GM19238 (cell line): ENCODE results near the gene MTARC1.

Source experiments
- DNase-seq: peaks from one replicate; pipeline ENCODE4 v3.0.0; 2011; ENCODE audit warnings: low spot score; ENCODE audit not compliant: insufficient read length

Gene MTARC1

GRCh38 chr1:220786337-220787068 is at the start of gene MTARC1:
Gene MTARC1 (plus strand): TSS chr1:220786913. CDS start chr1:220786945, 32 bp downstream.
- no peak for DNase-seq

DNA sequence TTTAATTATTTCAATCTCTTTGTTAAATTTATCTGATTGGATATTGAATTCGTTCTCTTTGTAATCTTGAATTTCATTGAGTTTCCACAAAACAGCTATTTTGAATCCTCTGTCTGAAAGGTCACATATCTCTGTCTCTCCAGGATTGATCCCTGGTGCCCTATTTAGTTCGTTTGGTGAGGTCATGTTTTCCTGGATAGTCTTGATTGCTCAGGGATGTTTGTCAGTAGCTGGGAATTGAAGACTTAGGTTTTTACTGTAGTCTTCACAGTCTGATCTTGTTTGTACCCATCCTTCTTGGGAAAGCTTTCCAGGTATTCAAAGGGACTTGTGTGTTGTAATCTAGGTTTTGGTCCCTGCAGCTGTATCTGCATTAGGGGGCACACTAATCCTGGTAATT is 45.4 kb upstream of the MTARC1 start:
- DNase-seq, result no peak

DNA sequence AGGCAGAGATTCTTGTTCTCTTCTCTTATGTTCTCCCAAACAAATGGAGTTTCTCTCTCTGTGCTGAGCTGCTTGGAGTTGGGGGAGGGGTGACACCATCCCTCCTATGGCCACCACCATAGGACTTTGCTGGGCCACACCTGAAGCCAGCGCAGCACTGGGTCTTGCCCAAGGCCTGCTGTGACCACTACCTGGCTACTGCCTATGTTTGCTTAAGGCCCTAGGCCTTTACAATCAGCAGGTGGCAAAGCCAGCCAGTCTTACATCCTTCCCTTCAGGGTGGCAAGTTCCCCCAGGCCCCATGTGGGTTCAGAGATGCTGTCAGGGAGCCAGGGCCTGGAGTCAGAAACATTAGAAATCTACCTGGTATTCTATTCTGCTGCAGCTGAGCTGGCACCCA is 44.9 kb upstream of the MTARC1 start:
- no peak for DNase-seq

- no peak for DNase-seq
Observed at GRCh38 chr1:220742520-220742919, 44.2 kb upstream of the MTARC1 start.

- DNase-seq, result no peak
Observed at GRCh38 chr1:220746851-220747250, 39.9 kb upstream of the MTARC1 start.

GRCh38 chr1:220747437-220748088 is 39.1 kb upstream of the MTARC1 start:
- DNase-seq, result no peak

DNA sequence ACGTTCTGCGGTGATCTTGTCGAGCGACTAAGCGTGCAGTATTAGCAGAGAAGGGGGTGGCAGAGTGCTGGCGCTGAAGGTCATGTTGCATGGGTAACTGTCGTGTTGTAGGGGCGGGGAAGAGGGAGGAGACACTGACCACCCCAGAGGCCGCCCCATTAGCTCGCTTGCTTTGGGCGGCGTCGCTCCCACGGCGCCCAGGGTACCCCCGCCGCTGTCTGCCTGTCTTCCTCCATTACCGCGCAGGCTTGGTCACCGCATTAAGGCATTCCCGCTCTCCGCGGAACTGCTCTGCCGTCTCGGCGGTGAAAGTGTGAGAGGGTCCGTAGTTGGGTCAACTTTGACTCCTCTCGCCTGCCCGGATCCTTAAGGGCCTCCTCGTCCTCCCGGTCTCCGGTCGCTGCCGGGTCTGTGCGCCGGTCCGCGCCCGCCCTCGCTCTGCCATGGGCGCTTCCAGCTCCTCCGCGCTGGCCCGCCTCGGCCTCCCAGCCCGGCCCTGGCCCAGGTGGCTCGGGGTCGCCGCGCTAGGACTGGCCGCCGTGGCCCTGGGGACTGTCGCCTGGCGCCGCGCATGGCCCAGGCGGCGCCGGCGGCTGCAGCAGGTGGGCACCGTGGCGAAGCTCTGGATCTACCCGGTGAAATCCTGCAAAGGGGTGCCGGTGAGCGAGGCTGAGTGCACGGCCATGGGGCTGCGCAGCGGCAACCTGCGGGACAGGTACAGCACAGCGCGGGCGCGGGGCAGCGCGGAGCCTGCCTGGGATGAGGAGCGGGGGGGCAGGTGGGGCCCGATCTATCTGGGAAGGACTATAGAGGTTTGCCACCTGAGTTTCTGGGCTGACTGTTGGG is 38.4 kb upstream of the MTARC1 start, which contains the start of gene MTARC2:
MTARC2 (plus strand) TSS at position 234 of the 846 bp plus-strand sequence; CDS start at position 444, 210 bp downstream.
- no peak for DNase-seq

DNA sequence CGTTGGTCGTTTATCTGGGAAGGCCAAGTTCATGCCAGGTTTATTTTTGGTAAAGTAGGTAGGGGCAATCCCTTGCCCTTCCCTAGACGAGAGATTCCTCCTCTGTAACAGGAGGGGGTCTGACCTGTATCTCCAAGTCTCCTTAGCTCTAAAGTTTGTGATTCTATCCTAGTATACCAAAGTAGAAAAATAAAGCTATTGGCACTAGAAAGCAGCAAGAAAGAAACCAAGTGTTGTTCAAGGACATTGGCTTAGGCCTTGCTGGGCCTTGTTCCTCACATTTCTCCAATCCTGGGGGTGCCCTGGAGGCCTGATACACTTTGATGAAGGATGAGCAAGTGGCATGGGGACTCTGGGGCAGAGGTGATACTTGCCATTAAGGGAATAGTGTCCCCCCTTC is 37.8 kb upstream of the MTARC1 start:
- no peak for DNase-seq

- no peak for DNase-seq
Observed at GRCh38 chr1:220750131-220750515, 36.6 kb upstream of the MTARC1 start.

DNA sequence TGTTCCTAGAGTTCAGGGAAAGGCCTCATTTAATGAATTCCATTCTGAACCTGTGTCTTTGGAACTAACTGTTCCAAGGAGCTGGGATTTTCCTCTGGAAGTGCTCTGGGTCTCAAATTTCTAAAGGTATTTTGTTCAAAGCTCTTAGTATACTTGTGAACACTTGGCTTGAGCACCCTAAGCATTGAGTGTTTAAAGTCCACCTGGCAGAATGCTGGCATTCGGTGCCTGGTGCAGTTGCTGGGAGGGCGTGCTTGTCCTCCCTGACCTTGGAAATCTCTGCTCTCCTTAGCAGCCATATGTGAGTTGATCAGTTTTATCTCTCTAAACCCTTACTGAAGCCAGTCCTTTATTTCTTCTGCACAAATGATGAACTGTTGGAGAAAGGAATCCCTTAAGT is 35.6 kb upstream of the MTARC1 start:
- no peak for DNase-seq

DNA sequence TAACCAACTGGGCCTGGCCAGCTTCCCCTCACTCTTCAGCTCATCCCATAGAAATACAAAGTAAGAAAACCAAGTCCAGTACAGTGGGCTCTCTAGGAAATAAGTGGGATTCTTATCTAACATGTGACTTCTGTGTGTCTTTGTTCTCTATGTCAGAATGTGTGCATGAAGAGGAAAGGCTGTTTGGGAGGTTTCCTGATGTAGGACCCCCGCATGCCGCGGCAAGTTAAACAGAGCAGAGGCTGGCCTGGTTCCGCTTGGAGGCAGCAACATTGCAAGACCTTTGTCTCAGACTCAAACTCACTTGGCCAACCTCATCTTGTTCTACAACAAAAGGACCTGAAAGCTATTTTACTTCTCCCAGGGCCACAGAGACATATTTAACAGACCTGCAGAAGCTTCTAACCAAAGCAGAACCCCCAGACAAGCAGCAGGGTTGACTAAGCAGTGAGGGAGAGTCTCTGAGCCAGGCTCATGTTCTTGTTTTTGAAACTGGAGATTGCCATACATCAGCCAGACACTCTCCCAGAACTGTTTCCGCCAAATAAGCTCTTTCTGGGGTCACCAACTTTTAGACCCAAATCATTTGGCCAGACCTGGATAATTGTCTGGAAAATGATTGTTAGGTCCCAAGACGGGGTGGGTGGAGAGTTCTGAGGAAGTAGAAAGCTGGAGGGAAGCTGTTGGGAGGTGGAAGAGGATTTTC is 32.3 kb upstream of the MTARC1 start:
- no peak for DNase-seq

DNA sequence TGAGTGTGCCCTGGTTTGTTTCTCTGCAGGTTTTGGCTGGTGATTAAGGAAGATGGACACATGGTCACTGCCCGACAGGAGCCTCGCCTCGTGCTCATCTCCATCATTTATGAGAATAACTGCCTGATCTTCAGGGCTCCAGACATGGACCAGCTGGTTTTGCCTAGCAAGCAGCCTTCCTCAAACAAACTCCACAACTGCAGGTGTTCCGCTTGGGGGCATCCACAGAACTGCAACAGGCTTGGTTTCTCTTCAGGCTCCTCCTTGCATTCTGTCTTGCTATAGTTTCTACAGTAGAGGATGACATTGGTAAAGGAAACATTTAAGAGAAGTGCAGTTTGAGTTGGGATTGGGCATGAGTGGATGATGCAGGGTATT is 31.8 kb upstream of the MTARC1 start:
- no peak for DNase-seq

DNA sequence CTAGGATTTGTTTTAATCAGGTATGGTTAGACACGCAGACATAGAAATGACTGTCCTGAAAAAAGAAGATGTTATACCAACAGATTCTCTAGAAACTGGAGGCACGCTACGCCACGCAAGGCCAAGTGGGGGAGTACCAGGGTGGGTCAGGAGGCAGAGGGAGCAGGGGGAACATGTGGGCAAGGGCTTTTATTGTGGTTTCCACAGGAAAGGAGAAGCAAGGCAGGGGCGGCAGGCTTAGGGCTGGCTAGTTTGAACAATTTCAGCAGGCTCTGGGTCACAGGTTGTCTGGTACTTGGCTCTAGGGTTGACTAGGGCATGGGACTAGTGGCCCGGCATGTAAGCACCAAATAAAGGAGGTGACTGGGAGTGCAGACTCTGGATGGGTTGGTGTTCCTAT is 31.4 kb upstream of the MTARC1 start:
- no peak for DNase-seq

- no peak for DNase-seq
Observed at GRCh38 chr1:220757441-220757840, 29.3 kb upstream of the MTARC1 start.

GRCh38 chr1:220759147-220759546 is 27.6 kb upstream of the MTARC1 start:
- DNase-seq, result no peak

DNA sequence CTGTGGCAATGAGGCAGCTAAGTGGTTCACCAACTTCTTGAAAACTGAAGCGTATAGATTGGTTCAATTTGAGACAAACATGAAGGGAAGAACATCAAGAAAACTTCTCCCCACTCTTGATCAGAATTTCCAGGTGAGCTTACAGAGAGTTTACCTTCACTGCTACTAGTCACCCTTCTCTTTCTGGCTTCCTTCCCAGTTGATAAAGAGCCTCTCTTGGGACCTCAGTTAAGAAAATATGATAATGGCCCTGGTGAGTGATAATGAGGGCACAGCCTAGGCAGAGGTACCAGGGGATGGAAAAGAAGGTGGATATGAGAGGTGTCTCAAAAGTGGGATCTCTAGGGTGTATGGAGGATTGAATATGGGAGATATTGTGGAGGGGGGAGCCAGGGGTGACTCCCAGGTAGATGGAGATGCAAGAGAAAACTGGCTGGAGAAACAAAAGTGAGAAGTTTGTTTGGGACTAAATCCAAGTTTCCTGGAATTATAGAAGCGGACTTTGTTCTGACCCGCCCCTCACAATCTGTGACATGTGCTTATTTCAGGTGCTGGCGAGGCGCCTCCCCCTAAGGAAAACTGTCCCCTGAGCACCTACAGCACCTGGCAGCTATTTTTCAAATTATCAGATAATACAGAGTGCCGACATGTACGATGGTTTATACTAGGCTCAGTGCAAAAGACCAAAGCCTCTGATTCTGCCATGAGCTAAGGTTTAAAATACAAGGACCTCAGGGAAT is 24.9 kb upstream of the MTARC1 start:
- no peak for DNase-seq

GRCh38 chr1:220764757-220765156 is 22.0 kb upstream of the MTARC1 start:
- no peak for DNase-seq

DNA sequence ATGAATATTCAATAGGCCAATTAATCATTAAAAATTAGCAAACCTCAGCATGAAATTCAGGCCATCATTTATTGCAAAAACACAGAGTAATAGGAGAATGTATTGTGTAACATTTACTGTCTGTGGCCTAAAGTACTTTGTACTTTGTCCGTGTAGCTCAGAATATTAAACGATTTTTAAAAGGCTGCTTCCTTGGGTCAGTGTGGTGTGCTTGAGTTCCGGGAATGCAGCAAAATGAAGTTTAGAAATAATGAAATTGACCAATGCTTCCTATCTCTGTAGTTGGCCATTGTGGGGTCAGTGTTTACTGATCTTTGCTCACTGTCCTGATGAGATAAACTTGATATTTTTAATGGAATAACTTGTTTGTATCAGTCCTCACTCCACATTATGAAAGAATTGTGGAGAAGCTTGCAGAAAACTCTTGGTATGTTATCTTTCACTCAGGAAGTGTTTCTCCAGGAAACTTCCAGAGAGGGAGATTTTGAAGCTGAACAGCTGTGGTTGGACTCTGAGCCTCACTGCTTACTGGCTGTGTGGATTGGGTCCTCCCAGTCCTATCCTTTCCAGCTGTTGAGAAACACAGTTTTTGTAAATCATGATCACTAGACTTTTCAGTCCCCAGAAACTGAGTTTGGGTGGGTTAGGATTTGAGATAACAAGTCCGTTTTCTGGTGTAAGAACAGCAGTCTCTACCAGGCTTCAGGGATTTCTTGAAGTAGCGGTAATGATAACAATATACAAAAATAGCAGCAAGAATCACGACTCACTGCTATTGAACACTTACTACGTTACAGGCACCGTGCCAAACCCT is 19.2 kb upstream of the MTARC1 start:
- no peak for DNase-seq

DNA sequence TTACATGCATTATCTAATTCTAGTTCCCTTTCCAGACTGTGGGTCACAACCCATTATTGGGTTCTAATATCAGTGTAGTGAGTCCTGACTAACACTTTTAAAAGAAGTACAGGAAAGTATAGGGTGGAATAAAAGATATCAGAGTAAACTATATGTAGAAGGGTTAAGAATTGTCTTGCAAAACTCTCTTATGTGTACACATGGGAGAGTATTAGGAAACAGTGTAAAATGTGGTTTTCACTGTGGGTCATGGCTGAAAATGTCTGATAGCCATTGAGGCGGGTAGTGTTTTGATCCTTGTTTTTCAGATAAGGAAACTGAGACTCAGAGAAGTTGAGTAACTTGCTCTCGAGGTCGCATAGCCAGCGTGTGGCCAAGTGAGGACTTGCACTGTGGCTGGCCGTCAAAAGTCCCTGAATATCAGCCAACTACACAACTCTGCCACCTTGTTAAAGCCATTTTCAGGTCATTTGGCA is 18.5 kb upstream of the MTARC1 start:
- DNase-seq, result no peak

DNA sequence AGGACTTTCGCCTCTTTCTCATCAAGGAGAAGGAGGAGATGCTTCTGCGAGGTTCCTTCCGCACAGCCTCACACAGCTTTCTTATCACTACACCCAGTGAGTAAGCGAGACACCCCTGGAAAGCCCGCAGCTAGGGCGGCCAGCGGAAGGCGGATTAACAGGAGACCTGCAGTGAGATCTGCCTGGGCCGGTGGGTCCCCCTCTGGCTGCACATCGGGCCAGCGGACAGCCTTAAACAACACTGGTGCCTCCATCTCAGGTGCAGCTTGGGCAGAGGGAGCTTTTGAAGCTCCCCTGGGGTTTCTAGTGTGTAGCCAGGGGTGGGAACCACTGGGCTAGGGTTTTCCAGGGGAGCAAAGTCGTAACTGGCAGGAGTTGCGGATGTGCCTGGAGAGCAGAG is 17.5 kb upstream of the MTARC1 start:
- no peak for DNase-seq
